ENCODE measurements around the gene DIP2C.

GRCh38 chr10:617471-617870 lies 72.0 kb downstream of the DIP2C start:
- TF ChIP-seq MAX (IDR thresholded peaks at IDR 0.05; ENCODE audit: low read depth) (no peak), YY1 (IDR thresholded peaks at IDR 0.05; ENCODE audit: low read depth) (no peak), TCF12 (IDR thresholded peaks at IDR 0.05) (no peak), CTCF (IDR thresholded peaks at IDR 0.05) (no peak)
